GM11168 (cell line): ENCODE data around the gene TMEM151B.
"Not testable (repeated sequence)": the region's sequence is repeated elsewhere in the genome, so short reads cannot be mapped to it uniquely, and the experiment has no call there.

Experiments used
- in situ Hi-C: fragments of 300-500 bp; cut with MboI; formaldehyde crosslinking; loops from one replicate; pipeline ENCODE4 v1.12.0; 2022; ENCODE audit warnings: low sequenced_read_pairs; ENCODE audit not compliant: unreplicated experiment

TMEM151B gene

GRCh38 chr6:44315951-44316350 is 45.7 kb downstream of the TMEM151B start:
- in situ Hi-C loops = loop anchor here (25.0 kb wide), 1 partner anchor 1871 kb away; no protein-coding TSS in a partner anchor

GRCh38 chr6:44316481-44316880 is 46.2 kb downstream of the TMEM151B start:
- in situ Hi-C loops = loop anchor here (25.0 kb wide), 1 partner anchor 1871 kb away; no protein-coding TSS in a partner anchor

GRCh38 chr6:44317136-44317631 is 46.9 kb downstream of the TMEM151B start:
- in situ Hi-C loops = loop anchor here (25.0 kb wide), 1 partner anchor 1870 kb away; no protein-coding TSS in a partner anchor

- in situ Hi-C loops = loop anchor here (25.0 kb wide), 1 partner anchor 1866 kb away; no protein-coding TSS in a partner anchor
These were observed 51.0 kb downstream of the TMEM151B start for GRCh38 chr6:44321210-44321609.

GRCh38 chr6:44327096-44327495 is 56.8 kb downstream of the TMEM151B start:
- in situ Hi-C loops = no loop called here

- in situ Hi-C loops = no loop called here
These were observed 57.5 kb downstream of the TMEM151B start for GRCh38 chr6:44327760-44328159.

- in situ Hi-C loops = not testable (repeated sequence)
These were observed 58.0 kb downstream of the TMEM151B start for GRCh38 chr6:44328203-44328602.

- in situ Hi-C loops = loop anchor here (10.0 kb wide), 1 partner anchor 165 kb away; no protein-coding TSS in a partner anchor
These were observed 59.6 kb downstream of the TMEM151B start for GRCh38 chr6:44329858-44330257.

- in situ Hi-C loops = loop anchor here (10.0 kb wide), 1 partner anchor 168 kb away; no protein-coding TSS in a partner anchor
These were observed 62.3 kb downstream of the TMEM151B start for GRCh38 chr6:44332585-44332984.

GRCh38 chr6:44333273-44333919 is 63.1 kb downstream of the TMEM151B start:
- in situ Hi-C loops = loop anchor here (10.0 kb wide), 1 partner anchor 169 kb away; no protein-coding TSS in a partner anchor

- in situ Hi-C loops = loop anchor here (10.0 kb wide), 1 partner anchor 169 kb away; no protein-coding TSS in a partner anchor
These were observed 63.7 kb downstream of the TMEM151B start for GRCh38 chr6:44333942-44334341.

- in situ Hi-C loops = loop anchor here (10.0 kb wide), 1 partner anchor 171 kb away; no protein-coding TSS in a partner anchor
These were observed 65.4 kb downstream of the TMEM151B start for GRCh38 chr6:44335631-44336030.

GRCh38 chr6:44338228-44339122 is 68.2 kb downstream of the TMEM151B start:
- in situ Hi-C loops = loop anchor here (10.0 kb wide), 1 partner anchor 174 kb away; no protein-coding TSS in a partner anchor

GRCh38 chr6:44339301-44339700 is 69.1 kb downstream of the TMEM151B start:
- in situ Hi-C loops = loop anchor here (10.0 kb wide), 1 partner anchor 174 kb away; no protein-coding TSS in a partner anchor

GRCh38 chr6:44339763-44340625 is 69.7 kb downstream of the TMEM151B start:
- in situ Hi-C loops = loop anchor here (10.0 kb wide), 1 partner anchor 175 kb away; no protein-coding TSS in a partner anchor

- in situ Hi-C loops = no loop called here
These were observed 71.0 kb downstream of the TMEM151B start for GRCh38 chr6:44341095-44341890.

- in situ Hi-C loops = no loop called here
These were observed 71.8 kb downstream of the TMEM151B start for GRCh38 chr6:44342052-44342451.

- in situ Hi-C loops = no loop called here
These were observed 72.2 kb downstream of the TMEM151B start, which contains the start of gene SPATS1 for GRCh38 chr6:44342489-44342888. SPATS1 (plus strand) TSS chr6:44342650; CDS start chr6:44343096, 446 bp downstream.
